DMS153 treated with DMSO at 0.1 percent for 48 hours (cell line): ENCODE results near the gene RAB40A.
"Not testable (repeated sequence)": the region's sequence is repeated elsewhere in the genome, so short reads cannot be mapped to it uniquely, and the experiment has no call there.

ENCODE experiments used
- DNase-seq: peaks from one replicate; lab custom pipeline; 2025; ENCODE audit not compliant: unreplicated experiment; lab: John Stamatoyannopoulos, UW

The RAB40A gene

GRCh38 chrX:103524747-103525146 lies 5.5 kb upstream of the RAB40A start:
- no peak for DNase-seq

GRCh38 chrX:103523605-103524004 lies 4.3 kb upstream of the RAB40A start:
- no peak for DNase-seq

- no peak for DNase-seq
Observed at GRCh38 chrX:103520386-103520785, 1.1 kb upstream of the RAB40A start.

- DNase-seq = no peak
Observed at GRCh38 chrX:103518571-103518970, 718 bp downstream of the RAB40A start.

- no peak for DNase-seq
Observed at GRCh38 chrX:103517246-103517645, 2.0 kb downstream of the RAB40A start.

GRCh38 chrX:103513476-103514108 lies 5.7 kb downstream of the RAB40A start:
- no peak for DNase-seq

GRCh38 chrX:103513067-103513466 lies 6.2 kb downstream of the RAB40A start:
- DNase-seq = no peak

GRCh38 chrX:103510031-103510430 lies 9.3 kb downstream of the RAB40A start:
- no peak for DNase-seq

GRCh38 chrX:103503853-103504207 lies 15.5 kb downstream of the RAB40A start:
- no peak for DNase-seq

- DNase-seq = no peak
Observed at GRCh38 chrX:103503163-103503852, 16.0 kb downstream of the RAB40A start.

GRCh38 chrX:103498786-103499185 lies 20.5 kb downstream of the RAB40A start:
- no peak for DNase-seq

- no peak for DNase-seq
Observed at GRCh38 chrX:103495786-103496185, 23.5 kb downstream of the RAB40A start.

GRCh38 chrX:103493578-103493977 lies 25.7 kb downstream of the RAB40A start:
- DNase-seq = not testable (repeated sequence)

- not testable (repeated sequence) for DNase-seq
Observed at GRCh38 chrX:103489733-103490132, 29.6 kb downstream of the RAB40A start.

GRCh38 chrX:103488794-103489193 lies 30.5 kb downstream of the RAB40A start:
- no peak for DNase-seq

- no peak for DNase-seq
Observed at GRCh38 chrX:103488332-103488731, 31.0 kb downstream of the RAB40A start.

GRCh38 chrX:103483720-103484119 lies 35.6 kb downstream of the RAB40A start:
- DNase-seq = no peak

- DNase-seq = no peak
Observed at GRCh38 chrX:103480526-103480925, 38.8 kb downstream of the RAB40A start.

GRCh38 chrX:103477496-103477895 lies 41.8 kb downstream of the RAB40A start:
- DNase-seq = no peak

- DNase-seq = no peak
Observed at GRCh38 chrX:103475381-103475780, 43.9 kb downstream of the RAB40A start.

- DNase-seq = not testable (repeated sequence)
Observed at GRCh38 chrX:103469977-103470376, 49.3 kb downstream of the RAB40A start.

- no peak for DNase-seq
Observed at GRCh38 chrX:103467887-103468286, 51.4 kb downstream of the RAB40A start.

GRCh38 chrX:103467156-103467555 lies 52.1 kb downstream of the RAB40A start:
- no peak for DNase-seq
